ENCODE results near the gene BTN2A1. TPM values are rescaled to one million over a fixed set of nuclear protein-coding genes. Genes with fewer than 3 reads are reported as not detected.

The BTN2A1 gene
- total and polyA plus RNA-seq, 2 of the 13 experiments (the other 11 are each of a cell fraction or from before 2014, with no cell fraction given): 16.4 to 30.4 TPM

DNA sequence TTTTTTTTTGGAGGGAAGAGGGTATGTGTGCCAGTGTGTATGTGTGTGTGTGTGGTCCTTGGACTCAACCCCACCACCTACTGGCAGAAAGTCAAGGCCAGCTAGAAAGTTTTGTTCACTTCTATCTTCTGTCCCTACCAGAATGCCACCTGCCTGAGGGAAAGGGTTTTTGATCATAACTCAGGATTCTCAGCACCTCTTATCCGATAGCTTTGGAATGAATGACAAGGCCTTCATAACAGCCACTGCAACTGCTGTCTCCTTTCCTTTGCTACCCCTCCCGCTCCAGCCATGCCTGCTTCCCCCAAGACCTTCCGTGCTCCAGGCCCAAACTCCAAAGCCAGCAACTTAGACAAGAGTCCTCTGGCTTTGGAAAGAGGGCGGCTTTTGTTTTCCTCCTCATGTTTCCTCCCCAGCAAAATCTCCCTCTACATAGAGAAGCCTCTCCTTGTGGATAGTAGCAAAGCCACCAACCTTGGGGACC, 37.0 kb upstream of the BTN2A1 start:
- DNase-seq (ENCODE audit: low spot score): peak; percentile 61
- H3K36me3 ChIP-seq (replicated peaks in 1 of 2; ENCODE audit: control insufficient read depth in 1 of 2, insufficient read depth in 2 of 2, low read length in 2 of 2): no peaks in the 10 kb centered on the region
- peak overlapping the region; percentile 84 for H3K9ac ChIP-seq (ENCODE audit: insufficient read depth, low read depth, low read length)
- ChIA-PET POLR2A (interaction anchor here (1.0 to 1.5 kb wide), 4 partner anchors 37 to 297 kb away, joined by 4 read pairs; partner anchors contain the start of gene BTN2A2), CTCF (ENCODE audit: low intra/inter-chr PET ratio, low total read pairs) (interaction anchor here (1.0 to 2.3 kb wide), 3 partner anchors 27 to 130 kb away, joined by 3 to 17 read pairs (median 3); no protein-coding TSS in a partner anchor)
- peak; percentile 79 for FAIRE-seq
- BruUV-seq (replicated peaks): no TSS peak
- H3K4me2 ChIP-seq (ENCODE audit: low read depth, low read length): peak overlapping the region; percentile 98
- H3K27ac ChIP-seq (ENCODE audit: extremely low read length, insufficient read depth, low read length): peak overlapping the region; percentile 60
- H2AFZ ChIP-seq (ENCODE audit: low read length): peak overlapping the region; percentile 90
- H3K9me3 ChIP-seq (ENCODE audit: low read length): peaks cover 18% of the 10 kb centered on the region
- in situ Hi-C loops (cut with HindIII; ENCODE audit: extremely low pct_ligation_motif_present, low pct_unique_long_range_greater_than_20kb) (loop anchor here (5.0 kb wide), 1 partner anchor 78 kb away; no protein-coding TSS in a partner anchor), intact Hi-C loops (cut with micrococcal nuclease; ENCODE audit: unreplicated experiment) (loop anchor here (1.0 to 2.0 kb wide), 3 partner anchors 32 to 112 kb away; no protein-coding TSS in a partner anchor)
- peak overlapping the region; percentile 79 to 85 (median 80) for H3K4me3 ChIP-seq (replicated peaks in 1 of 3; ENCODE audit: insufficient read depth in 1 of 3, low read depth in 2 of 3, low read length in 3 of 3)
- WGBS (ENCODE audit: low lambda C conversion rate): 16% methylated on average over 4 of the region's 4 CpGs
- peaks cover 56% of the 10 kb centered on the region for H3K4me1 ChIP-seq (ENCODE audit: insufficient read depth, low read length)
- peak; percentile 68 for ATAC-seq
- no peaks in the 10 kb centered on the region for H3K79me2 ChIP-seq (ENCODE audit: insufficient read depth, low read length)
- no peaks in the 10 kb centered on the region for H4K20me1 ChIP-seq (ENCODE audit: insufficient read depth, low read length)
- no peaks in the 10 kb centered on the region; a peak in 1 of 5 replicates for H3K27me3 ChIP-seq (ENCODE audit: control insufficient read depth in 1 of 2, insufficient read depth in 2 of 2, low read length in 2 of 2)
- TF ChIP-seq, protein P1, sequence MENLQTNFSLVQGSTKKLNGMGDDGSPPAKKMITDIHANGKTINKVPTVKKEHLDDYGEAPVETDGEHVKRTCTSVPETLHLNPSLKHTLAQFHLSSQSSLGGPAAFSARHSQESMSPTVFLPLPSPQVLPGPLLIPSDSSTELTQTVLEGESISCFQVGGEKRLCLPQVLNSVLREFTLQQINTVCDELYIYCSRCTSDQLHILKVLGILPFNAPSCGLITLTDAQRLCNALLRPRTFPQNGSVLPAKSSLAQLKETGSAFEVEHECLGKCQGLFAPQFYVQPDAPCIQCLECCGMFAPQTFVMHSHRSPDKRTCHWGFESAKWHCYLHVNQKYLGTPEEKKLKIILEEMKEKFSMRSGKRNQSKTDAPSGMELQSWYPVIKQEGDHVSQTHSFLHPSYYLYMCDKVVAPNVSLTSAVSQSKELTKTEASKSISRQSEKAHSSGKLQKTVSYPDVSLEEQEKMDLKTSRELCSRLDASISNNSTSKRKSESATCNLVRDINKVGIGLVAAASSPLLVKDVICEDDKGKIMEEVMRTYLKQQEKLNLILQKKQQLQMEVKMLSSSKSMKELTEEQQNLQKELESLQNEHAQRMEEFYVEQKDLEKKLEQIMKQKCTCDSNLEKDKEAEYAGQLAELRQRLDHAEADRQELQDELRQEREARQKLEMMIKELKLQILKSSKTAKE (CRISPR knock-in tag; IDR thresholded peaks at IDR 0.05; ENCODE audit: borderline replicate concordance): no peak
- no peak for TF ChIP-seq DNMT3B (CRISPR knock-in tag; conservative IDR thresholded peaks at IDR 0.05)
- 0 out of 2 replicates have a peak, but pooled peaks have one; percentile 31 for TF ChIP-seq WIZ (CRISPR knock-in tag; IDR thresholded peaks at IDR 0.05)
- TF ChIP-seq E2F2 (CRISPR knock-in tag; IDR thresholded peaks at IDR 0.05; ENCODE audit: borderline replicate concordance): no peak
- no peak for TF ChIP-seq KAT7 (CRISPR knock-in tag; IDR thresholded peaks at IDR 0.05; ENCODE audit: borderline replicate concordance)
- no peak for TF ChIP-seq ZNF550 (CRISPR knock-in tag; IDR thresholded peaks at IDR 0.05; ENCODE audit: borderline replicate concordance)
- TF ChIP-seq ZNF563 (CRISPR knock-in tag; IDR thresholded peaks at IDR 0.05): no peak
- no peak for TF ChIP-seq NFE2L2 (IDR thresholded peaks at IDR 0.05; ENCODE audit: low read length)
- TF ChIP-seq NONO (IDR thresholded peaks at IDR 0.05): no peak
- no peak for TF ChIP-seq NONO (CRISPR knock-in tag; conservative IDR thresholded peaks at IDR 0.05)
- TF ChIP-seq TEAD3 (CRISPR knock-in tag; optimal IDR thresholded peaks at IDR 0.05; ENCODE audit: borderline replicate concordance): peak; percentile 36
- TF ChIP-seq, protein P2, sequence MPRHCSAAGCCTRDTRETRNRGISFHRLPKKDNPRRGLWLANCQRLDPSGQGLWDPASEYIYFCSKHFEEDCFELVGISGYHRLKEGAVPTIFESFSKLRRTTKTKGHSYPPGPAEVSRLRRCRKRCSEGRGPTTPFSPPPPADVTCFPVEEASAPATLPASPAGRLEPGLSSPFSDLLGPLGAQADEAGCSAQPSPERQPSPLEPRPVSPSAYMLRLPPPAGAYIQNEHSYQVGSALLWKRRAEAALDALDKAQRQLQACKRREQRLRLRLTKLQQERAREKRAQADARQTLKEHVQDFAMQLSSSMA (CRISPR knock-in tag; IDR thresholded peaks at IDR 0.05): no peak; the same call in 1 of the 2 replicates
- 0 out of 2 replicates have a peak, but pooled peaks have one; percentile 28 for TF ChIP-seq SP140L (CRISPR knock-in tag; IDR thresholded peaks at IDR 0.05; ENCODE audit: borderline replicate concordance)
- no peak for TF ChIP-seq ZSCAN29 (CRISPR knock-in tag; conservative IDR thresholded peaks at IDR 0.05)
- no peak for TF ChIP-seq JUNB (CRISPR knock-in tag; IDR thresholded peaks at IDR 0.05; ENCODE audit: borderline replicate concordance)
- TF ChIP-seq RFX1 (IDR thresholded peaks at IDR 0.05): no peak
- no peak for TF ChIP-seq ZNF280D (CRISPR knock-in tag; IDR thresholded peaks at IDR 0.05)
- no peak for TF ChIP-seq NR1H2 (CRISPR knock-in tag; IDR thresholded peaks at IDR 0.05; ENCODE audit: borderline replicate concordance, low read depth)
- no peak for TF ChIP-seq PHF8 (CRISPR knock-in tag; IDR thresholded peaks at IDR 0.05)
